ENCODE measurements around the gene KLF1.
A peak's percentile ranks its signal among the peaks of the same experiment; 100 is the strongest.
"Not testable (repeated sequence)": the region's sequence is repeated elsewhere in the genome, so short reads cannot be mapped to it uniquely, and the experiment has no call there.

Gene KLF1

DNA sequence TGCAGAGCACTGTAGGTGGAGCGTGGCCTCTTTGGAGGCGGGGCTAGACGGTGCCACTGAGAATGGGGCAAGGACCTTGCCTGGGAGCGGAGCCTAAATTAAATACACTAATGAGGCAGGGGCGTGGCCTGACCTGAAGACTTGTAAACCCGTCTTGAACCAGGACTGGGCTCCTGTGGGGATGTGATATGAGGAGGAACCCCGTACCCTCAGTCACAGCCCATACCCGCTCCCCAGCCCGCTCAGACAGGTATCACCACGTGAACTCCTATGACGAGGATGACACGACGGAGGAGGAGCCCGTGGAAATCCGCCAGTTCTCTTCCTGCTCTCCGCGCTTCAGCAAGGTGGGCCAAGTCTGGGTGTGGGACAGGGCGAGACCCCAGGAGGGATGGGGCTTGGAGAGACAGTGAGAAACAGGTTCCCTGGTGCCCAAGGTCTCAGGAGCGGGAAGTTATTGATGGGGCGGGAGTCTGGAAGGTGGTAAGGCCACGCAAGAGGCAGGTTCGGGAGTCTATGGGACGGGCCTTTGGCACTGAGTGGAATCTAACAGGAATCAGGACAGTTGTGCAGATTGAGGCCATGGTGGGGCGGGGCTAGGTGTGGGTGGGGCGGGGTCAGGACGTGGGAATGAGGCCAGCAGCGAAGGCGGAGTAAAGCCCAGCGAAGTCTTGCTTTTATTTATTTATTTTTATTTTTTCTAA, 20.4 kb downstream of the KLF1 start:
- no peak for DNase-seq

DNA sequence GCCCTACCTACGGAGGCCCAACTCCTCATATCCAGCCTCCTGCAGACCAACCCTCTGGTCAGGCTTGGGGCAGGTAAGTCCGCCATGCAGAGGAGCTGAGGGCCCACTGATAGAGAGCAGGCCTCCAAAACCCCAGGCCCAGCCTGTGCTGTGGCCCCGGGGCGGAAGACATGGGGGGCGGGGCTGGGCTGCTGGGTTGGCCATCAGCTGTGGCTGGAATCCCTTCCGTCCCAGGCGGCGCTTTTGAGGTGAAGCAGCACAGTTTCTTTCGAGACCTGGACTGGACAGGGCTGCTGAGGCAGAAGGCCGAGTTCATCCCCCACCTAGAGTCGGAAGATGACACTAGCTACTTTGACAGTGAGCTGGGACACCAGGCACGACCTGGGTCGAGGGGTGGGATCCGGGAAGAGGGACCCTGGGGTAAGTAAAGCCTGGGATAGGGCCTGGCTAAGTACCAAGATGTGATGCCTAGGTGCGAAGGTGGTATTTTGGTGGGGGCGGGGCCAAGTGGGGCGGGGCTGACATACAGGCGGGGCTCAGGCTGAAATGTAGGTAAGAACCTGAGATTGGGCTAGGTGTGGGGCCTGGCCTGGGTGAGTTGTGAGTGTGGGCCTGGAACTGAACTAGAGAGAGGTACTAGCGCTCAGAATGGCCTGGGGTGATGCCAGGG, 21.1 kb downstream of the KLF1 start:
- DNase-seq = no peak

DNA sequence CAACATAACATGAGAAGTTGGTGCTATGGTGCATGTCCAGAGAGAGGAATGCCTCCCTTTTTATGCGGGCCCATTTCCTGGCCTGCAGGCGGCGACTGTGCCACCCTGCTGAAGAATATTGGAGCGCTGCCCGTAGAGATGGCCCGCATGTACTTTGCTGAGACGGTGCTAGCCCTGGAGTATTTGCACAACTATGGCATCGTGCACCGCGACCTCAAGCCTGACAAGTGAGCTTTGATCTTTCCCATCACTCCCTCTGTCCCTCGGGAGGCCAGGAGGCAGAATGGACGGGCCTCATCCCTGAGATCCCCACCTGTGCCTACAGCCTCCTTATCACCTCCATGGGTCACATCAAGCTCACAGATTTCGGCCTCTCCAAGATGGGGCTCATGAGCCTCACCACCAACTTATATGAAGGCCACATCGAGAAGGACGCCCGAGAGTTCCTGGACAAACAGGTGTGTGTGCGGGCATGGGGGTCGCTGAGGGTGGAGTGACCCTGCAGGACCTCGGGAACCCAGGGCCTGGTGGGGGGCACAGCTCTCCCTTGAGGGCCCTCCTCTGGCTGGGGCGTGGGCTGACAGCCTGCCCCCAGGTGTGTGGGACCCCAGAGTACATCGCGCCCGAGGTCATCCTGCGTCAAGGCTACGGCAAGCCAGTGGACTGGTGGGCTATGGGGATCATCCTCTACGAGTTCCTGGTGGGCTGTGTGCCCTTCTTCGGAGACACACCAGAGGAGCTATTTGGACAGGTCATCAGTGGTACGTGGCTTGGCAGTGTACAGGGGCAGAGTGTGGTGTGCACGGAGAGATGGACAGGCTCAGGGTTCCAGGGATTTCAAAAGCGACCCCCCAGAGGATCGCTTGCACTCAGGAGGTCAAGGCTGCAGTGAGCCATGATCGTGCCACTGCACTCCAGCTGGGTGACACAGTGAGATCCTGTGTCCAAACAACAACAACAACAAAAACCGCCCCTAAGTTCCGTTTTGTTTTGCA, 22.0 kb downstream of the KLF1 start:
- no peak for DNase-seq

DNA sequence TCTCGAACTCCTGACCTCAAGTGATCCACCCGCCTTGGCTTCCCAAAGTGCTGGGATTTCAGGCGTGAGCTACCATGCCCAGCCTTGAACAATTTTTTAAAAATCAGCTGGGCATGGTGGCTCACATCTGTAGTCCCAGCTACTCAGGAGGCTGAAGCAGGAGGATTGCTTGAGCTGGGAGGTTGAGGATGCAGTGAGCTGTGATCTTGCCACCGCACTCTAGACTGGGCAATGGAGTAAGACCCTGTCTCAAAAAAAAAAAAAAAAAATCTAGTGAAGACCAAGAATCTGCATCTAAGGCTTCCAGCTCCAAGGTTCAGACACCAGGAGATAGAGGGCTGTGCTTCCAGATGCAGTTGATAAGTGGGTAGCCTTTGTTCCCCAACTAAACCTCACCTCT, 22.9 kb downstream of the KLF1 start:
- no peak for DNase-seq

DNA sequence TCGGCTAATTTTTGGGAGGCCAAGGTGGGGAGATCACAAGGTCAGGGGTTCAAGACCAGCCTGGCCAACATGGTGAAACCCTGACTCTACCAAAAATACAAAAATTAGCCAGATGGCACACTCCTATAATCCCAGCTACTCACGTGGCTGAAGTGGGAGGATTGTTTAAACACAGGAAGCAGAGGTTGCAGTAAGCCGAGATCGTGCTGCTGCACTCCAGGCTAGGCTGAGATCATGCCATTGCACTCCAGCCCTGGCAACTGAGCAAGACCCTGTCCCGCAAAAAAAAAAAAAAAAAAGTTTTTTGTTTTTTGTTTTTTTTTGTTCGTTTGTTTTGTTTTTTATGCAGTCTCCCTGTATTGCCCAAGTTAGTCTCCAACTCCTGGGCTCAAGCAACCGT, 27.5 kb downstream of the KLF1 start:
- no peak for DNase-seq

DNA sequence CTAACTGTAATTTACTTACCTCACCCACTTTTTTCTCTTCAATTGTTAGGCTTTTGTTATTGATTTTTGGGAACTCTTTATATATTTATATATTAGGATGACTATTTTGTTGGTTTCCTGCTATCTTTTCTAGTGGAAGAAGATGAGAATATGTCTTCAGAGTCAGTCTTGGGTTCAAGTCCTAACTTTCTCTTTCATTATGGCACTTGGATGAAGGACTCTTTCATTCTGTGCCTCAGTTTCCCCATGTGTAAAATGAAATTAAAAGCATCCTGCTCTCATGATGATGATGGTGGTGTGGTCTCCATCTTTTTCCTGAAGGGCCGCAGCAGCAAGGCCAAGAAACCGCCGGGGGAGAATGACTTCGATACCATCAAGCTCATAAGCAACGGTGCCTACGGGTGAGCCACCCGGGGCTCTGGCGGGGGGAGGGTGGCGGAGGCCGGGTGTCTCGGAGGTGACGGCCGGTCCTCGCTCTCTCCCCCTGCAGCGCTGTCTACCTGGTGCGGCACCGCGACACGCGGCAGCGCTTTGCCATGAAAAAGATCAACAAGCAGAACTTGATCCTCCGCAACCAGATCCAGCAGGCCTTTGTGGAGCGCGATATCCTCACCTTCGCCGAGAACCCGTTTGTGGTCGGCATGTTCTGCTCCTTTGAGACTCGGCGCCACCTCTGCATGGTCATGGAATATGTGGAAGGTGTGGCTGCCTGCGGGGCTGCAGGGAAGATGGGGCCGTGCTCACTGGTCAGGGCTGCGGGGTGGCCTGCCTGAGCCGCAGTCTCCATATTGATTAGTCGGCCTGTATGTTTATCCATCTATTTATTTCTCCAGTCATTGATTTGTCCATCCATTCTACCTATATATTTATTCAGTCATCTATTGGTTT, 28.7 kb downstream of the KLF1 start:
- no peak for DNase-seq

DNA sequence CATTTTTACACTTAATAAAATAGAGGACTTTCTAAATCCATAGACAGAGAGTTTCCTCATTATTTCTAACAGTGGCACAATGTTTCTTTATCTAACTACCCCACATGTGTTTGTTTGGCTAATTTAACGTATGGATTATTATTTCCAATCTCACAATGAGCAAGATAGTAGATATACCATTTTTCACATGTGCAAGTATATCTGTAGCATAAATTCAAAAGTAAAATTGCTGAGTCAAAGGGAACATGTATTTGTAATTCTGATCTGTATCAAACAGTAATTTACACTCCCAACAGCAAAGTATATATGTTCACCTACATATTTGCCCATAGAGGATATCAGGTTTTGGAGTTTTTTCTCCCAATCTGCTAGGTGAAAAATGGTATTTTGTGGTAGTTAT, 30.3 kb downstream of the KLF1 start:
- DNase-seq = no peak

DNA sequence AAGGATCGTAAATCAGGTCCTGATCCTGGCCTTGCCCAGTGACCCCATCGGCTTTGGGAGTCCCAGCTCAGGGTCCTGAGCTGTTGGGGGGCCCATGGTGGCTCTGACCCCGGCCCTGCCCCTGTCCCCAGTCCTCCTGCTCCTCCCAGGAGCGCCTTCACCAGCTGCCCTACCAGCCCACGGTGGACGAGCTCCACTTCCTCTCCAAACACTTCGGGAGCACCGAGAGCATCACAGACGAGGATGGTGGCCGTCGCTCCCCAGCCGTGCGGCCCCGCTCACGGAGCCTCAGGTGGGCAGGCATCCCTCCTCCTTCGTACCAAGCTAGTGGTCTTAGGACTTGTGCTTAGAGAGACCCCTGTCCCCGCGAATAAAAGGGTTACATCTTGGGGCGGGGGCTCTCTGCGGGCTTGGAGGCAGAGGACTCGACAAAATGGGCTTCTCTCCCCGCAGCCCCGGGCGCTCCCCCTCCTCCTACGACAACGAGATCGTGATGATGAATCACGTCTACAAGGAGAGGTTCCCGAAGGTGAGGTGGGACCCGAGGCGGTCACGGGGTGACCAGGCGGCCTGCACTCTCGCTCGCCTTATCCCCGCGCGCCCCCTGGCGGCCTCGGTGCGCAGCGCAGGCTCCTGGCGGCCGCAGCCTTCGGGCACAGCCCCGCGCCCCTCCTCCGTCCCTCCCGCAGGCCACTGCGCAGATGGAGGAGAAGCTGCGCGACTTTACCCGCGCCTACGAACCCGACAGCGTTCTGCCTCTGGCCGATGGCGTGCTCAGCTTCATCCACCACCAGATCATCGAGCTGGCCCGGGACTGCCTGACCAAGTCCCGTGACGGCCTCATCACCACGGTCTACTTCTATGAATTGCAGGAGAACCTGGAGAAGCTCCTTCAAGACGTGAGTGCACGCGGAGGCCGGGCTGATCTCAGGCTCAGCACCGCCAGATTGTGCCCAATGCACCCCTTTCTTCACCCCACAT, 39.6 kb downstream of the KLF1 start:
- peak in 1 of 2 experiments; percentile 42 for DNase-seq

DNA sequence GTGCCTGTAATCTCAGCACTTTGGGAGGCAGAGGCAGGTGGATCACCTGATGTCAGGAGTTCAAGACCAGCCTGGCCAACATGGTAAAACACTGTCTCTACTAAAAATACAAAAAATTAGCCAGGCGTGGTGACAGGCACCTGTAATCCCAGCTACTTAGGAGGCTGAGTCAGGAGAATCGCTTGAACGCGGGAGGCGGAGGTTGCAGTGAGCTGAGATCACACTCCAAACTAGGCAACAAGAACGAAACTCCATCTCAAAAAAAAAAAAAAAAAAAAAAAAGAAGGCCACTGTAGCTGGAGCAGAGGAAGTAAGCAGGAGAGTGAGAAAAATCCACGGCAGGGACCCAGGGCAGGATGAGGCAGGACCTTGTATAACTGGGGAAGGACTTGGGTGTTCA, 40.4 kb downstream of the KLF1 start:
- DNase-seq = not testable (repeated sequence)

DNA sequence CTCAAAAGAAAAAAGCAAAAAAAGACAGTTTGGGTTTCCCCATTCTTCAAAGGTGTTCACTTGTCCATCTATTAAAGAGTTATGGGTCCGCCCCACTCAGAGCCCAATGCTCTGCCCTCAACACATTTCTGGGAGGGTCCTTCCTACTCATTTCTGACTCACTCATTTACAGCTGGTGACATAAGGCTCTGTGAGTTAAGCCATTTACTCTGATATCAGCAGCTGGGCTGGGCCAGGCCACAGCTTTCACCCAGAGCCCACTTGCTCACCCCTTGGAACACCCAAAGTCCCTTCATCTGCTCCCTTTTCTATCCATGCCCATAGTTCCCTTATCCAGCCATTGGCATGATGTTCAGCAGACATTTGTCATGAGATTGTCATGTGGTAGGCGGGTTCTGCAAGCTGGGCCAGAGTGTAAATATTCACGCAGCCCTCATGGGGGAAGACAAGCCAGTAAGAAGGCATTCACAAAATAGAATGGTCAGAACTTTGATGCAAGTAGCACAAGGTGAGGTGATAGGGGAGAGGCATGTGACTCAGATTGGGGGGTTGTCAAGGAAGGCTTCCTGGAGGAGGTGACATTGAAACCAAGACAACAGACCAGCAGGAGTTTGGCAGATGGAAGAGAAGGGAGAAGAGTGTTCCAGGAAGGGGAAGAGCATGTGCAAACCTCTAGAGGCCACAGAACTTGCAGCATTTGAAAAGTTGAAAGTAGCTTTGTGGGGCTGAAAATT, 42.8 kb downstream of the KLF1 start:
- DNase-seq = no peak

DNA sequence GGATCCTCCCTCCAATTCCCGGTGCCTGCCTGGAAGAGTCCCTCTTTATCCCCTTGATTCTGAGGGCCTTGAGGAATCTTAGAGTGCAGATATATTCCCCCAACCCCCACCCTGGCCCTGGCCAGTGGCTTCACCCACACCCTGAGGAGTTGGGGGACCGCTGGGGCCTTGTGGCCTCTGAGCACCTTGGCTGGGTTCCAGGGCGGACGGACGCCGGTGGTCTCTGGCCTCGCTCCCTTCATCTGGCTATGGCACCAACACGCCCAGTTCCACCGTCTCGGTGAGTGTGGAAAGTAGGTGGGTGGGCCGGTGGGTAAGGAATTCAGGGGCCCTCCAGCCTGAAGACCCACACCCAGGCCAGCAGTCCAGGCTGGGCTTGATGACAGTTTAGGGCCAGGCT, 43.7 kb downstream of the KLF1 start:
- no peak for DNase-seq

DNA sequence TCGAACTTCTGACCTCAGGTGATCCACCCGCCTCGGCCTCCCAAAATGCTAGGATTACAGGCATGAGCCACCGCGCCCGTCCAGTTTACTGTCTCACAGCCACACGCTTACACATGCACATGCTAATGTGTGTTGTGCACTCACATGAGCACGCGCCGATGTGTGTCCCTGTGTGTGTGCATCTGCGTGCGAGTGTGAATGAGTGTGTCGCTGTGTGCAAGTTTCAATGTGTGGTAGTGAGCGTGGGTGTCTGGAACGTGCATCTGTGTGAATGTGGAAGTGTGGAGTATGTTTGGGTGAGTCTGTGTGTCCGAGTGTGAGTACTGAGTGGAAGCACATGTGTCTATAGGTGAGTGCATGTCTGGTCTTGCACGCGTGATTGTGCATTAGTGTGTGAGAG, 44.5 kb downstream of the KLF1 start:
- DNase-seq = no peak

DNA sequence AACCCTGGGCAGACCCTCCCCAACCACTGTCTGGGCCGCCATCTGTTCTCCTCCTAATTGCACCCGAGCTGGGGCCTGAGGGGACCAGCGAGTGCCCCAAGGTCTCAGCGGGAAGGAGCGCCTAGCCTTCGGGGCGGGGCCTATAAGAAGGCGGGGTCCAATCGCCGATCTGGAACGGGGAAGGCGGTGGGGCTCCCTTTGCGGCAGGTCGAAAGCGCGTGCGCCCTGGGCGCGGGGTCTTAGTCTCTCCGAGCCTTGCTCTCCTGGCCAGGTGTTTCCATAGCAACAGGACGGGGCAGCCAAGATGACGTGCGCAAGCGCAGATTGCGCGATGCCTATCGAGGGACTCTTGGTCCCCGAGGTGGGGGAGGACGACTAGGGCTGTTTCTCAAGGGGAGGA, 45.9 kb downstream of the KLF1 start:
- DNase-seq = peak in 1 of 2 experiments; percentile 61

DNA sequence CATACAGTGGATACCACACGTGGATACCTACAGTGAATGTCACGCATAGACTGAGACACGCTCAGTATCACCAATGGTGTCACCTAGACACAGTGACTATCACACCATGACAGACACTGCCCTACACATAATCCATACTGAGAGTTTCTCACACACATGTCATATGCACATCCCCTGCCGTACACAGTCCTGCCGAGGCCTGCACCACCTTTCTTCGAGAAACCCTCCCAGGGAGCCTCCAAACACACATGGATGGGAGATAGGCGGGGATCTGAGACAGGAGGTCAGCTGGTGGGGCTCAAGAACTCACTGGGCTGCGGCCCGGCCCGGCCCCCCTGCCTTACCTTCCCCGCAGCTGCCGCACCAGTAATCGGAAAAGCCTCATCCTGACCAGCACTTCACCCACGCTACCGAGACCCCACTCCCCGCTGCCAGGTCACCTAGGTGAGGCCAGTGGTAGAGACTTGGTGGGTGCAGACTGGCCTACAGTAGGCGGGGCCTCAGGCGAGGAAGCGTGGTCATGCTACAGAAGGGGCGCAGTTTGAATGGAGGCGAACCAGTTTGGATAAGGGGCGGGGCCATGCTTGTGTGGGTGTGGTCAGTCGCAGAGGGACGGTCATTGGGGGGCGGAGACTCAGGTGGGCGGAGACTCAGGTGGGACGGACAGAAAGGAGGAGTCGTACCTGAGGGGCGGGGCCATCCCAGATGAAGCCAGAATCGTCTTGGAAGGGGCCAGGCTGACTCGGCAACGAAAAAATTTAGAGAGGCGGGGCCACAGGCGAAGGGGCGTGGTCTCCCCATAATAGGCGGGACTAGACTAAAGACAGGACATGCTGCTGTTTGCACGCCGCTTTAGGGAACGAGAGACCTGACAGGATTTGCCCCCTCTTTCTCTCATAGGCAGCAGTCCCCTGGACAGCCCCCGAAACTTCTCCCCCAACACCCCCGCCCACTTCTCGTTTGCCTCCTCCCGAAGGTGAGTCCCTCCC, 46.6 kb downstream of the KLF1 start:
- peak; percentile 60 to 69 for DNase-seq

DNA sequence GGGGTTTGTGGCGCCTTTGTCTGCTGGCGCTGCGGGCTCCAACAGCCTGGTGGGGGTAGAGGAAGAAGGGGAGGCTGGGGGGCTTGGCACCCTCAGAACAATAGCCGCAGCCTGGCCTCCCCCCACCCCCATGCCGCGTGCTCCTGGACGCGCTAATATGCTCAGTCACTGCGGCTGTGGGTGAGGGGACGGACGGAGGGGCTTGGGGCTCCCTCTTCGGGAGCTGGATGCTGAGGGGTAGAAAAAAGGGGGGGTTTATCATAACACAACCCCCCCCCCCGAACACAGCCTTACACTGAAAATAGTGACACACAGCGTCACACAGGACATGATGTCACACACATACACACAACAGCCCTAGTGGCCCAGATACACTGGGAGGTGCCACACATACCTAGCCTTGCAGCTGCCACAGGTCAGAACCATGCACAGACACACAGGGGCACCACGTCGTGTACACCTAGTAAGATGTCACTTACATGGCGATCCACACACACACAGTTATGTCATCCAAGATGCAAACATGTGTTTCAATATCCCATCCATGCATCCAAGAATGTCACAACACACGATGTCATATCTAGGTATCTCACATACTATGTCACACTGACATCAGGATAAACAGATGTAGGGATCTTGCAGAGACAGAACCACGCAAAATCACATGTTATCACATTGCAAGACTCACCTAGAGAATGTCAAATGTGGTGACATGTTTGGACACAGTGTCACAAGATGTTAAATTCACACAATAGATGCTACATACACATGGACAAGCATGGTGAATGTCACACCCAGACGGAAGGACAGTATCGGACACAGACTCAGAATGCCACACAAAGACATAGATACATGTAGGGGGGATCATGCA, 47.9 kb downstream of the KLF1 start:
- peak in 1 of 2 experiments; percentile 49 for DNase-seq

DNA sequence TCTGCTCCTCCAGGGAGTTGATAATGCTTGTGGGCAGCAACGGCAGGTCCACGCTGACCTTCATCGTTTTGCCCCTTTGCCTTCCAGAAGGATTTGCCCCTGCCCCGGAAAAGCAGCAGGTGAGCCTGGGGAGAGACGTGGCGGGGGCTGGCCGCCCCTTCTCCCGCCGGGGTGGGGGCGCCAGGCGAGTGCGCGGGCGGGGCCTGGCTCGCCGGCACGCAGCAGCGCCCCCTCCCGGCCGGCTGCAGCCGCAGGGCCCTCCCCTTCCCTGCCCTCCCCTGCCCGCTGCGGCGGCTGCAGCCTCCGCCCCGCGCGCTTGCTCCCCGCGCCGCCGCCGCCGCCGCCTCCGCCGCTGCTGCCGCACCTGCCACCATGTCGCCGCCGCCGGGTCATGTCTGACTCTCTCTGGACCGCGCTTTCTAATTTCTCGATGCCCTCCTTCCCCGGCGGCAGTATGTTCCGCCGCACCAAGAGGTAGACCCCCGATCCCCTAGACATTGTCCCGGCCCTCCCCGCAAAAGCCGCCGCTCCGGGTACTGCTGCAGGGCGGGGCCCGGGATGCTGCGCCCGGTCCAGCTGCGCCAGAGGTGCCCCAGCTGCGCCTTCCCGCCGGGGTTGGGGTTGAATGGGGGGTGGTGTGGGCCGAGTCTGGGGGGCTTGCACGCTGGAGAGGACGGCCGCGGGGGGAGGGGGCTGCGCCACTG, 48.7 kb downstream of the KLF1 start, which contains the start of gene MAST1:
Gene MAST1, plus strand, starts transcription at position 334 of the 704 bp plus-strand sequence. Its CDS starts 58 bp downstream, at position 392.
- DNase-seq = no peak

DNA sequence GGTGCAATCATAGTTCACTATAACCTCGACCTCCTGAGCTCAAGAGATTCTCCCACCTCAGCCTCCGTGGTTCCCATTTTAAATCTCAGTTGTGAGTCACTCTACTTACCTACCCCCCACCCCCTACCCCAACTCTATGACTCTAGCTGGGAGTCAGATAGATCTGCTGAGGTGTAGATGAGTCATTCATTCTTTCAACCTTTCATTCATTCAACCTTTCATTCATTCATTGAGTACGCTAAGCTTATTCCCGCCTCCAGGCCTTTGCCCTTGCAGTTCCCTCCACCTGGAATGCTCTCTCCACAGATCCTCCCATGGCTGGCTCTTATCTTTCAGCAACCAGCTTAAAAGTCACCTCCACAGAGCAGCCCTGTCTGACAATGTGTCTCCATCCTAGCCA, 49.8 kb downstream of the KLF1 start:
- DNase-seq = no peak

All from cerebellar nuclear complex (tissue), 1 donor.